Posterior vena cava (tissue), 2 donors: ENCODE data around the gene HCN2. TPM values are rescaled to one million over a fixed set of nuclear protein-coding genes. Genes with fewer than 3 reads are reported as not detected.
A peak's percentile ranks its signal among the peaks of the same experiment; 100 is the strongest.
"Not testable (repeated sequence)": the region's sequence is repeated elsewhere in the genome, so short reads cannot be mapped to it uniquely, and the experiment has no call there.

Experiments
- DNase-seq: peaks from one replicate; pipeline ENCODE4 v3.0.0-alpha.2; 2020; ENCODE audit warnings: low spot score
- intact Hi-C, 2 donors: fragments of 100-400 bp; cut with DNase I; formaldehyde crosslinking; loops; one replicate each; pipeline versions ENCODE4 v1.14.1 to v1.14.2; 2022 to 2023
- total RNA-seq, 2 donors: library from RNA; stranded (reverse); fragmentation: NEBNext Ultra II Directional; extraction: Animal tissue kit (Norgen Biotek cat#: 25700); gene quantifications; one replicate each; pipeline ENCODE4 v1.2.1, GENCODE V29; 2021
- donor health status: DM: yes; HTN: yes; CAD: no.
- donor health status: DM: yes; HTN: yes; CAD: no.

The HCN2 gene
- total RNA-seq, 2 donors from 2014 or later: 0.10 to 0.37 TPM

GRCh38 chr19:595326-596262 is 5.9 kb downstream of the HCN2 start:
- intact Hi-C loops: loop anchor here in 1 of 2 donors (1.0 kb wide), 1 partner anchor 32 kb away; no protein-coding TSS in a partner anchor
- no peak for DNase-seq

GRCh38 chr19:596263-596655 is 6.6 kb downstream of the HCN2 start:
- intact Hi-C loops: loop anchor here in 1 of 2 donors (1.0 kb wide), 1 partner anchor 33 kb away; no protein-coding TSS in a partner anchor

GRCh38 chr19:597406-598315 is 8.0 kb downstream of the HCN2 start:
- DNase-seq: no peak
- intact Hi-C loops: no loop called here

More at GRCh38 chr19:596263-596655, 6.6 kb downstream of the HCN2 start:
- DNase-seq: no peak

- DNase-seq: no peak
- intact Hi-C loops: no loop called here
Observed at GRCh38 chr19:601310-601709, 11.6 kb downstream of the HCN2 start.

GRCh38 chr19:601790-602189 is 12.1 kb downstream of the HCN2 start:
- intact Hi-C loops: no loop called here

GRCh38 chr19:602391-603301 is 13.0 kb downstream of the HCN2 start:
- intact Hi-C loops: no loop called here
- no peak for DNase-seq

More at GRCh38 chr19:601790-602189, 12.1 kb downstream of the HCN2 start:
- no peak for DNase-seq

- intact Hi-C loops, DNase-seq: not testable (repeated sequence)
Observed at GRCh38 chr19:603302-603639, 13.6 kb downstream of the HCN2 start.

- DNase-seq, intact Hi-C loops: not testable (repeated sequence)
Observed at GRCh38 chr19:603779-604178, 14.1 kb downstream of the HCN2 start.

GRCh38 chr19:604355-604754 is 14.7 kb downstream of the HCN2 start:
- intact Hi-C loops: no loop called here
- DNase-seq: no peak

GRCh38 chr19:605061-605971 is 15.6 kb downstream of the HCN2 start:
- intact Hi-C loops, DNase-seq: not testable (repeated sequence)

GRCh38 chr19:607301-608154 is 17.8 kb downstream of the HCN2 start:
- DNase-seq: no peak
- intact Hi-C loops: no loop called here

- intact Hi-C loops: no loop called here
- DNase-seq: no peak
Observed at GRCh38 chr19:608155-609003, 18.7 kb downstream of the HCN2 start.

GRCh38 chr19:609004-609346 is 19.3 kb downstream of the HCN2 start:
- no peak for DNase-seq
- intact Hi-C loops: no loop called here

GRCh38 chr19:610071-610800 is 20.6 kb downstream of the HCN2 start:
- DNase-seq: no peak
- intact Hi-C loops: no loop called here

GRCh38 chr19:610801-611480 is 21.3 kb downstream of the HCN2 start:
- DNase-seq: peak; percentile 86
- intact Hi-C loops: no loop called here
